HepG2 (cell line): Measurements from ENCODE around the gene PRICKLE3. TPM values are rescaled to one million over a fixed set of nuclear protein-coding genes. Genes with fewer than 3 reads are reported as not detected.
A peak's percentile ranks its signal among the peaks of the same experiment; 100 is the strongest.

Experiments
- FUBP1 ChIP-seq: sonication (generic); formaldehyde crosslinking; IDR thresholded peaks from 2 replicates; pipeline ENCODE4 v1.5.1; 2020; ENCODE audit warnings: missing genetic modification reagents, mild to moderate bottlenecking, borderline replicate concordance
- HNF1A ChIP-seq, 2 experiments: sonication (generic) in 1 of 2; formaldehyde crosslinking in 1 of 2; IDR thresholded peaks; 2 replicates each; pipeline versions ENCODE4 v1.4.0 to v1.6.1; 2016 to 2020; ENCODE audit warnings: borderline replicate concordance in 1 of 2, low read depth in 1 of 2, mild to moderate bottlenecking in 1 of 2, missing genetic modification reagents in 1 of 2
- HNF4A ChIP-seq: sonication (generic); formaldehyde crosslinking; IDR thresholded peaks from 2 replicates; pipeline ENCODE4 v1.4.0; 2020; ENCODE audit warnings: missing genetic modification reagents
- HNF4G ChIP-seq, 2 experiments: sonication (generic) in 1 of 2; formaldehyde crosslinking in 1 of 2; IDR thresholded peaks; 2 replicates each; pipeline versions ENCODE4 v1.4.0 to v1.6.1; 2011 to 2020; ENCODE audit warnings: borderline replicate concordance in 2 of 2, low read depth in 2 of 2, mild to moderate bottlenecking in 2 of 2, low read length in 1 of 2, missing genetic modification reagents in 1 of 2, moderate library complexity in 1 of 2
- KDM3A ChIP-seq: IDR thresholded peaks from 2 replicates; pipeline ENCODE4 v1.6.1; 2018; ENCODE audit warnings: low read depth, missing compliant biosample characterization
- MEF2D ChIP-seq: sonication (generic); formaldehyde crosslinking; IDR thresholded peaks from 2 replicates; pipeline ENCODE4 v1.5.1; 2020; ENCODE audit warnings: mild to moderate bottlenecking, missing genetic modification reagents
- MIER2 ChIP-seq: IDR thresholded peaks from 2 replicates; pipeline ENCODE4 v1.6.1; 2016; ENCODE audit warnings: missing biosample characterization, missing genetic modification reagents
- SKI ChIP-seq: fragments of 450-650 bp; IDR thresholded peaks from one replicate; pipeline ENCODE4 v1.6.1; 2018; ENCODE audit warnings: mild to moderate bottlenecking; ENCODE audit not compliant: partially characterized antibody
- SP2 ChIP-seq: sonication (generic); formaldehyde crosslinking; IDR thresholded peaks from 2 replicates; pipeline ENCODE4 v1.5.1; 2020; ENCODE audit warnings: mild to moderate bottlenecking, missing genetic modification reagents
- SSRP1 ChIP-seq: IDR thresholded peaks from 2 replicates; pipeline ENCODE4 v1.6.1; 2016; ENCODE audit warnings: control low read depth
- THAP11 ChIP-seq: IDR thresholded peaks from 2 replicates; pipeline ENCODE4 v1.6.1; 2016; ENCODE audit warnings: missing biosample characterization, missing genetic modification reagents
- ZFP36L2 ChIP-seq: sonication (generic); formaldehyde crosslinking; IDR thresholded peaks from 2 replicates; pipeline ENCODE4 v1.4.0; 2020; ENCODE audit warnings: missing genetic modification reagents
- ZNF282 ChIP-seq: fragments of 450-650 bp; IDR thresholded peaks from 2 replicates; pipeline ENCODE4 v1.6.1; 2018; ENCODE audit not compliant: partially characterized antibody
- ZNF292 ChIP-seq: sonication (generic); formaldehyde crosslinking; IDR thresholded peaks from 2 replicates; pipeline ENCODE4 v1.8.1; 2022; ENCODE audit warnings: mild to moderate bottlenecking, low read depth, missing genetic modification reagents, borderline replicate concordance
- ZNF30 ChIP-seq: sonication (generic); formaldehyde crosslinking; IDR thresholded peaks from 2 replicates; pipeline ENCODE4 v1.5.0; 2020; ENCODE audit warnings: mild to moderate bottlenecking, missing genetic modification reagents
- ZNF652 ChIP-seq: IDR thresholded peaks from 2 replicates; pipeline ENCODE4 v1.6.1; 2016; ENCODE audit warnings: low read depth, borderline replicate concordance
- ZSCAN5A ChIP-seq: sonication (generic); formaldehyde crosslinking; IDR thresholded peaks from 2 replicates; pipeline ENCODE4 v1.8.0; 2022; ENCODE audit warnings: mild to moderate bottlenecking, missing genetic modification reagents, borderline replicate concordance
- polyA plus RNA-seq, 8 experiments: library from polyadenylated mRNA; depleted of rRNA in 3 of 8; stranded (reverse) in 7 of 8; unstranded in 1 of 8; fragments of >200 nt; fragmentation: Illumina TruSeq in 4 of 8; extraction: Trizol in 4 of 8; gene quantifications; 2 replicates each; pipeline versions ENCODE4 v1.2.1 to v1.2.3, GENCODE V29; 2011 to 2016; ENCODE audit warnings: low read depth in 4 of 8, missing spikeins in 1 of 8, mixed read lengths in 1 of 8; ENCODE audit not compliant: insufficient read depth in 1 of 8
- total RNA-seq, 5 experiments: library from RNA; depleted of rRNA; stranded (reverse); fragments of >200 nt; fragmentation: Illumina TruSeq; extraction: Trizol; gene quantifications; 2 replicates each; pipeline ENCODE4 v1.2.3, GENCODE V29; 2016; ENCODE audit warnings: low read depth in 1 of 5

The PRICKLE3 gene
- total and polyA plus RNA-seq, 2 of the 13 experiments (the other 11 are each of a cell fraction or from before 2014, with no cell fraction given): 2.6 TPM

GRCh38 chrX:49199906-49200771, 14.0 kb upstream of the PRICKLE3 start, which contains the start of gene SYP (continued):
- no peak for TF ChIP-seq HNF1A (IDR thresholded peaks at IDR 0.05; ENCODE audit: low read depth)
- peak; percentile 32; the same call in 1 of the 2 replicates for TF ChIP-seq HNF1A (CRISPR knock-in tag; IDR thresholded peaks at IDR 0.05; ENCODE audit: borderline replicate concordance)
- no peak for TF ChIP-seq MEF2D (CRISPR knock-in tag)
- no peak for TF ChIP-seq FUBP1 (CRISPR knock-in tag)
- TF ChIP-seq ZSCAN5A (CRISPR knock-in tag): no peak
- TF ChIP-seq ZNF30 (CRISPR knock-in tag): peak; percentile 65; the same call in 1 of the 2 replicates
- TF ChIP-seq SSRP1: no peak
- TF ChIP-seq SKI: peak; percentile 70
- TF ChIP-seq SP2: peak; percentile 58
- peak; percentile 98 for TF ChIP-seq MIER2
- TF ChIP-seq THAP11 (CRISPR knock-in tag): peak; percentile 79
- TF ChIP-seq ZNF282: no peak
- TF ChIP-seq HNF4G (IDR thresholded peaks at IDR 0.05; ENCODE audit: borderline replicate concordance, low read depth, low read length): 0 out of 2 replicates have a peak, but pooled peaks have one; percentile 3
- TF ChIP-seq HNF4G (CRISPR knock-in tag; IDR thresholded peaks at IDR 0.05; ENCODE audit: borderline replicate concordance, low read depth): peak; percentile 28; the same call in 1 of the 2 replicates
- peak; percentile 34; the same call in 1 of the 2 replicates for TF ChIP-seq KDM3A (CRISPR knock-in tag)
- TF ChIP-seq HNF4A (CRISPR knock-in tag): no peak
- no peak for TF ChIP-seq ZNF652
- no peak for TF ChIP-seq ZFP36L2 (CRISPR knock-in tag)
- no peak for TF ChIP-seq ZNF292
